Gastroesophageal sphincter (tissue), 3 donors: ENCODE results near the gene LMTK2.

Experiments used
- POLR2A ChIP-seq, 2 donors: fragments of 450-650 bp; IDR thresholded peaks; one replicate each; pipeline ENCODE4 v1.6.1; 2017; ENCODE audit warnings: antibody characterized with exemption in 2 of 2, mild to moderate bottlenecking in 2 of 2, moderate library complexity in 1 of 2
- TF ChIP-seq, protein P1 (sequence below), 4 experiments: fragments of 200-600 bp in 2 of 4; fragments of 450-650 bp in 2 of 4; sonication (generic) in 1 of 4; IDR thresholded peaks; one replicate each; pipeline ENCODE4 v1.5.1; 2017 to 2019; ENCODE audit warnings: antibody characterized with exemption in 4 of 4, mild to moderate bottlenecking in 2 of 4, moderate library complexity in 2 of 4

DNA sequence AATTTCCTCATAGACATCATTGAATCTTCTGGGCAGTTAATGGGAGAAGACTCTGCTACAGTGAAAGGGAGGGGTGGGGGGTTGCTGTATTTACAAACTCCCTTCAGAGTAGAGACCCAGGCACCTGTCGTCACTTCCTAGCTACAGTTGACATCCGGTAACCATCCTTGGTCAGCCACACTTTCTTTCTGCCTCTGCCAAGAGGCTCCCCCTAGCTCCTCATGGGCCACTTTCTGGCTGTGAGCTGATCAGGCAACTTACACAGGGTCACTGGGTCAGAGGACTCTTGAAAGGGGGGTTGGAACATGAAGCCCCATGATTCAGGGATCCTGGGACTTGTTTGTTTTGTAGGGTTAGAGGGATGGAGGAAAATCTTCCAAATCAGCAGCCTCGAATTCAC is 144.1 kb downstream of the LMTK2 start:
- TF ChIP-seq, protein P1, sequence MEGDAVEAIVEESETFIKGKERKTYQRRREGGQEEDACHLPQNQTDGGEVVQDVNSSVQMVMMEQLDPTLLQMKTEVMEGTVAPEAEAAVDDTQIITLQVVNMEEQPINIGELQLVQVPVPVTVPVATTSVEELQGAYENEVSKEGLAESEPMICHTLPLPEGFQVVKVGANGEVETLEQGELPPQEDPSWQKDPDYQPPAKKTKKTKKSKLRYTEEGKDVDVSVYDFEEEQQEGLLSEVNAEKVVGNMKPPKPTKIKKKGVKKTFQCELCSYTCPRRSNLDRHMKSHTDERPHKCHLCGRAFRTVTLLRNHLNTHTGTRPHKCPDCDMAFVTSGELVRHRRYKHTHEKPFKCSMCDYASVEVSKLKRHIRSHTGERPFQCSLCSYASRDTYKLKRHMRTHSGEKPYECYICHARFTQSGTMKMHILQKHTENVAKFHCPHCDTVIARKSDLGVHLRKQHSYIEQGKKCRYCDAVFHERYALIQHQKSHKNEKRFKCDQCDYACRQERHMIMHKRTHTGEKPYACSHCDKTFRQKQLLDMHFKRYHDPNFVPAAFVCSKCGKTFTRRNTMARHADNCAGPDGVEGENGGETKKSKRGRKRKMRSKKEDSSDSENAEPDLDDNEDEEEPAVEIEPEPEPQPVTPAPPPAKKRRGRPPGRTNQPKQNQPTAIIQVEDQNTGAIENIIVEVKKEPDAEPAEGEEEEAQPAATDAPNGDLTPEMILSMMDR (IDR thresholded peaks at IDR 0.05) = no peak
- no peak for TF ChIP-seq POLR2A (IDR thresholded peaks at IDR 0.05)
